ENCODE measurements around the gene ZSCAN20. TPM values are rescaled to one million over a fixed set of nuclear protein-coding genes. Genes with fewer than 3 reads are reported as not detected.

ZSCAN20 gene
- total and polyA plus RNA-seq, 2 experiments from 2014 or later = 0.91 to 4.9 TPM

DNA sequence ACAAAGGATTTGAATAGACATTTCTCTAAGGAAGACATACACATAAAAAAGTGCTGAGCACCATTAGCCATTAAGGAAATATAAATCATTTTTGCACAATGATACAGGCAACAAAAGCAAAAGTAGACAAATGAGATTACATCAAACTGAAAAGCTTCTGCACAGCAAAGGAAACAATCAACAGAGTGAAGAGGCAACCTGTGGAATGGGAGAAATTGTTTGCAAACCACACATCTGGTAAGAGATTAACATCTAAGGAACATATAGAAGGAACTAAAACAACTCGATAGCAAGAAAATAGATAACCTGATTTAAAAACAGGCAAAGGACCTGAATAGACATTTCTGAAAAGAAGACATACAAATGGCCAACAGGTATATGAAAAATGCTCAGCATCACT lies 57.5 kb downstream of the ZSCAN20 start:
- H3K4me3 ChIP-seq = no peak overlapping the region
- peaks cover 8% of the 10 kb centered on the region; the same call in 1 of the 3 replicates for H3K36me3 Mint-ChIP-seq (ENCODE audit: low read depth)
- no peak overlapping the region for H2AFZ ChIP-seq
- H3K27ac ChIP-seq (ENCODE audit: low read depth) = no peak overlapping the region
- no peak overlapping the region for H3K27ac Mint-ChIP-seq
- H3F3A ChIP-seq (replicated peaks; ENCODE audit: low read depth) = no peaks in the 10 kb centered on the region
- no peak for TF ChIP-seq STAT1 (IDR thresholded peaks at IDR 0.05; ENCODE audit: unreplicated experiment)
- no peak for TF ChIP-seq NANOG (IDR thresholded peaks at IDR 0.05; ENCODE audit: borderline replicate concordance)
- TF ChIP-seq, protein P1, sequence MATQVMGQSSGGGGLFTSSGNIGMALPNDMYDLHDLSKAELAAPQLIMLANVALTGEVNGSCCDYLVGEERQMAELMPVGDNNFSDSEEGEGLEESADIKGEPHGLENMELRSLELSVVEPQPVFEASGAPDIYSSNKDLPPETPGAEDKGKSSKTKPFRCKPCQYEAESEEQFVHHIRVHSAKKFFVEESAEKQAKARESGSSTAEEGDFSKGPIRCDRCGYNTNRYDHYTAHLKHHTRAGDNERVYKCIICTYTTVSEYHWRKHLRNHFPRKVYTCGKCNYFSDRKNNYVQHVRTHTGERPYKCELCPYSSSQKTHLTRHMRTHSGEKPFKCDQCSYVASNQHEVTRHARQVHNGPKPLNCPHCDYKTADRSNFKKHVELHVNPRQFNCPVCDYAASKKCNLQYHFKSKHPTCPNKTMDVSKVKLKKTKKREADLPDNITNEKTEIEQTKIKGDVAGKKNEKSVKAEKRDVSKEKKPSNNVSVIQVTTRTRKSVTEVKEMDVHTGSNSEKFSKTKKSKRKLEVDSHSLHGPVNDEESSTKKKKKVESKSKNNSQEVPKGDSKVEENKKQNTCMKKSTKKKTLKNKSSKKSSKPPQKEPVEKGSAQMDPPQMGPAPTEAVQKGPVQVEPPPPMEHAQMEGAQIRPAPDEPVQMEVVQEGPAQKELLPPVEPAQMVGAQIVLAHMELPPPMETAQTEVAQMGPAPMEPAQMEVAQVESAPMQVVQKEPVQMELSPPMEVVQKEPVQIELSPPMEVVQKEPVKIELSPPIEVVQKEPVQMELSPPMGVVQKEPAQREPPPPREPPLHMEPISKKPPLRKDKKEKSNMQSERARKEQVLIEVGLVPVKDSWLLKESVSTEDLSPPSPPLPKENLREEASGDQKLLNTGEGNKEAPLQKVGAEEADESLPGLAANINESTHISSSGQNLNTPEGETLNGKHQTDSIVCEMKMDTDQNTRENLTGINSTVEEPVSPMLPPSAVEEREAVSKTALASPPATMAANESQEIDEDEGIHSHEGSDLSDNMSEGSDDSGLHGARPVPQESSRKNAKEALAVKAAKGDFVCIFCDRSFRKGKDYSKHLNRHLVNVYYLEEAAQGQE (IDR thresholded peaks at IDR 0.05; ENCODE audit: unreplicated experiment) = no peak
- no peak for TF ChIP-seq ZNF331 (CRISPR knock-in tag; IDR thresholded peaks at IDR 0.05; ENCODE audit: low read depth)
- TF ChIP-seq ZNF114 (CRISPR knock-in tag; IDR thresholded peaks at IDR 0.05) = no peak
- TF ChIP-seq JUNB (IDR thresholded peaks at IDR 0.05; ENCODE audit: unreplicated experiment) = no peak
- TF ChIP-seq EZH2phosphoT487 (IDR thresholded peaks at IDR 0.05; ENCODE audit: unreplicated experiment) = no peak
- TF ChIP-seq, protein P2, sequence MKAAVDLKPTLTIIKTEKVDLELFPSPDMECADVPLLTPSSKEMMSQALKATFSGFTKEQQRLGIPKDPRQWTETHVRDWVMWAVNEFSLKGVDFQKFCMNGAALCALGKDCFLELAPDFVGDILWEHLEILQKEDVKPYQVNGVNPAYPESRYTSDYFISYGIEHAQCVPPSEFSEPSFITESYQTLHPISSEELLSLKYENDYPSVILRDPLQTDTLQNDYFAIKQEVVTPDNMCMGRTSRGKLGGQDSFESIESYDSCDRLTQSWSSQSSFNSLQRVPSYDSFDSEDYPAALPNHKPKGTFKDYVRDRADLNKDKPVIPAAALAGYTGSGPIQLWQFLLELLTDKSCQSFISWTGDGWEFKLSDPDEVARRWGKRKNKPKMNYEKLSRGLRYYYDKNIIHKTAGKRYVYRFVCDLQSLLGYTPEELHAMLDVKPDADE (IDR thresholded peaks at IDR 0.05) = no peak
- no peak overlapping the region for H3K4me2 ChIP-seq
- H3K27me3 ChIP-seq (ENCODE audit: insufficient read depth) = no peaks in the 10 kb centered on the region
- H3K27me3 Mint-ChIP-seq (ENCODE audit: insufficient read depth, low read depth, poor library complexity) = peaks cover 7% of the 10 kb centered on the region
- no peaks in the 10 kb centered on the region for H4K20me1 ChIP-seq (replicated peaks; ENCODE audit: insufficient read depth)
- no peak for ATAC-seq
- no peaks in the 10 kb centered on the region for H3K79me2 ChIP-seq (replicated peaks; ENCODE audit: insufficient read depth)
- DNase-seq (ENCODE audit: low spot score) = no peak
- H3K36me3 ChIP-seq (ENCODE audit: insufficient read depth) = no peaks in the 10 kb centered on the region; the same call in 1 of the 2 replicates
- H3K4me1 ChIP-seq (ENCODE audit: insufficient read depth) = no peaks in the 10 kb centered on the region
- H3K4me1 Mint-ChIP-seq = no peaks in the 10 kb centered on the region
- no peaks in the 10 kb centered on the region; the same call in 1 of the 3 replicates for H3K9me3 Mint-ChIP-seq
- H3K4me3 Mint-ChIP-seq = no peak overlapping the region
- no peaks in the 10 kb centered on the region for H3K9me2 ChIP-seq (ENCODE audit: insufficient read depth)

DNA sequence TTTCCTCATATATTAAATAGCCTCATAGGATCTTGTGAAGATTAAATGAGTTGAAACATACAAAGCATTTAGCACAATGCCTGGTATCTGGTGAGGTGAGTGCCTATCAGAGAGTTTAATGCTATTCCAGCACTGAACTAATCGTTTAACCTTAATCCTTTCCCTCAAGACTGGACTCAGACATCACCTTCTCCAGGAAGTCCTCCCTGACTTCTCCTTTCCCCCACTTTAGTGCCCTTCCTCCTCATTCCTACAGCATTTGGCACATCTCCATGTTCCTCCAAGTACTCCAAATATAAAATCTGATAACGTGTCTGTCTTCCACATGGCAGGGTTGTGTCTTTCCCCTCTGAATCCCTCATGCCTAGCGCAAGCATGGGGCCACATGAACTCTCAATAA lies 59.8 kb downstream of the ZSCAN20 start:
- no peak for DNase-seq (ENCODE audit: low spot score)
- Histone ChIP-seq H3K4me2 (no peak overlapping the region), H3K4me1 (ENCODE audit: insufficient read depth) (no peaks in the 10 kb centered on the region), H3K9me2 (ENCODE audit: insufficient read depth) (no peaks in the 10 kb centered on the region), H2AFZ (no peak overlapping the region), H3K36me3 (ENCODE audit: insufficient read depth) (no peaks in the 10 kb centered on the region; the same call in 1 of the 2 replicates), H3K27ac (ENCODE audit: low read depth) (no peak overlapping the region), H3K27me3 (ENCODE audit: insufficient read depth) (no peaks in the 10 kb centered on the region), H3K4me3 (no peak overlapping the region), H3K79me2 (replicated peaks; ENCODE audit: insufficient read depth) (no peaks in the 10 kb centered on the region), H4K20me1 (replicated peaks; ENCODE audit: insufficient read depth) (no peaks in the 10 kb centered on the region), H3F3A (replicated peaks; ENCODE audit: low read depth) (no peaks in the 10 kb centered on the region)
- no peaks in the 10 kb centered on the region for H3K4me1 Mint-ChIP-seq
- peaks cover 13% of the 10 kb centered on the region; the same call in 1 of the 3 replicates for H3K36me3 Mint-ChIP-seq (ENCODE audit: low read depth)
- H3K9me3 Mint-ChIP-seq = no peaks in the 10 kb centered on the region; the same call in 1 of the 3 replicates
- H3K4me3 Mint-ChIP-seq = no peak overlapping the region
- peaks cover 8% of the 10 kb centered on the region for H3K27me3 Mint-ChIP-seq (ENCODE audit: insufficient read depth, low read depth, poor library complexity)
- no peak for ATAC-seq
- H3K27ac Mint-ChIP-seq = no peak overlapping the region
- TF ChIP-seq CREB1 (CRISPR knock-in tag; IDR thresholded peaks at IDR 0.05; ENCODE audit: low read depth) (no peak), ZNF331 (CRISPR knock-in tag; IDR thresholded peaks at IDR 0.05; ENCODE audit: low read depth) (no peak), ZNF114 (CRISPR knock-in tag; IDR thresholded peaks at IDR 0.05) (no peak), POLR2AphosphoS5 (IDR thresholded peaks at IDR 0.05; ENCODE audit: low read depth) (no peak), EZH2phosphoT487 (IDR thresholded peaks at IDR 0.05; ENCODE audit: unreplicated experiment) (no peak)
- TF ChIP-seq, protein P1 (IDR thresholded peaks at IDR 0.05; ENCODE audit: unreplicated experiment) = no peak

Measured in GM23338 (cell line).